ENCODE measurements around the gene ARMH1.
A peak's percentile ranks its signal among the peaks of the same experiment; 100 is the strongest.
"Not testable (repeated sequence)": the region's sequence is repeated elsewhere in the genome, so short reads cannot be mapped to it uniquely, and the experiment has no call there.

The ARMH1 gene

GRCh38 chr1:44696789-44697345 is 22.4 kb downstream of the ARMH1 start:
- peak; percentile 24 to 43 for DNase-seq

DNA sequence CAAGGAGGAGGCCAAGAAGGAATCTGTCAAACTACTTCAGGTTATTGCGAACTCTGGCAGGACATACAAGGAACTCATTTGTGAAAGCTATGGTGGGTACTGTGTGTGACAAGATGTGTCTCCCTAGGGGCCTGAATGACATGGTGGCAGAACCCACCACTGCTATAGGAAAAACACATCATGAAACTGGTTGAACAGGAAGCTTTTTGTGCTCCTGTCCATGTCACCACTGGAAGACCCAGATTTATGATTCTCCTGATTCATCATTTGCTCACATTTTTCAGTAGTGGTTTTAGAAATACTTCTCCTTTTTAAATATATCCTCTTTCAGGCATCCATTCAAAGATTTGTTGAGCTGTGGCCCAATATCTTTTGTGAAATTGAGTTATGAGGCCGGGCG is 23.6 kb downstream of the ARMH1 start:
- no peak for DNase-seq

DNA sequence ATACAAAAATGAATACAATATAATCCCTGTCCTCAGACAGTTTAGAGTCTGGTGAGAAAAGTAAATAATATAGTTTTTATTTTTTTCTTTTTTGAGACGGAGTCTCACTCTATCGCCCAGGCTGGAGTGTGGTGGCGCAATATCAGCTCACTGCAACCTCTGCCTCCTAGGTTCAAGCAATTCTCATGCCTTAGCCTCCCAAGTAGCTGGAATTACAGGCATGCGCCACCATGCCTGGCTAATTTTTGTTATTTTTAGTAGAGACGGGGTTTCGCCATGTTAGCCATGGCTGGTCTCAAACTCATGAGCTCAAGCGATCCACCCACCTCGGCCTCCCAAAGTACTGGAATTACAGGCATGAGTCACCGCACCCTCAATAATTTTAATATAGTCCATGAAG is 24.9 kb downstream of the ARMH1 start:
- not testable (repeated sequence) for DNase-seq

DNA sequence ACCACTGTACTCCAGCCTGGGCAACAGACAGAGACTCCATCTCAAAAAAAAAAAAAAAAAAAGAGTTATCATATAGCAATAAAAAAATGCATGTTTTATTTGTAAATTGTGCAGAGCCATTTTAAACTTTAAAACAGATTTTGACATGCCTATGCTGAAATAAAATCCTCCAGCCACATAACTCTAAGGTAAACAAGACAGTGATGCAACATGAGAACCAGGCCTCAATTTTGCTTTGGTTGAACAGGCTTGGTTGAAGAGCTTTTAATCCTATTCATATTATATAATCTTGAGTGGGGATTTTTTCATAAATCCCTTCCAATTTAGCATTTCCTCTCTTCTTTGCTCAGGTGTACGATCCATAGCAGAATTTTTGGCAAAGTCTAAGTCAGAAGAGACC is 26.1 kb downstream of the ARMH1 start:
- no peak for DNase-seq

DNA sequence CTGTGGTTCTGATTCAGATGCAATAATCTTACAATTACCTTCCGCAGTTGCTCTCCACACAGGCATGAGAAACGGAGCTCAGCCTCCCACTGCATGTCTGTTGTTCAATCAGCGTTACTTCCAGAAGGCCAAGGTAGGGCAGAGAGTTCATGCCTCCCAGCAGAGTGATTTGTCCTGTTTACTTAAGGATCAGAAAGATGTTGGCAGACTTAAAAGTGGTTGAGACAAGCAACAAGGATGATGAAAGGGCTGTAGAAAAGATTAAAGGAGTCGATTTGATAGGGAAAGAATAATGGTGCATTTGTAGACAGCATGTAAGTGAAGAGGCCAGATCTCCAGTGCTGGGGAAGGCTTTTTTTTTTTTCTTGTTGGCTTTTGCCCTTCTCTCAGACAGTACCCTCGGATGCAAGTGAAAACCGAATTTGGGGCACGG is 26.6 kb downstream of the ARMH1 start:
- DNase-seq = no peak

DNA sequence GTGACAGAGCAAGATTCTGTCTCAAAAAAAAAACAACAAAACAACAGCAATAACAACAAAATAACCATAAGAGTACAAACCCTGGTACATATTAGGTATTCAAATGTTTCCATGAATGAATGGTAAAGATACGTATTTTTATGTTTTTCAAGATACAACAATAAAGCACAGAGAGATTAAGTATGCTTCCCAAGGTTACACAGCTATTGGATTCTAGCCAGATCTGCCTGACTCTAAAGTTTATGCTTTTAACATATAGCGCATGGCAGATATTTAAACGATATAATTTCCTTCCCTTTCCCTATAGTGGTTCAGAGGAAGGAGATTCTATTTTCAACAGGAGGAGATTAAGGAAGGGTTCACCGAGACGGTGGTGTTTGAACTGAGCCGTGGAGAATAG is 31.0 kb downstream of the ARMH1 start:
- DNase-seq = no peak

- no peak for DNase-seq
Observed at GRCh38 chr1:44705938-44706337, 31.4 kb downstream of the ARMH1 start.

DNA sequence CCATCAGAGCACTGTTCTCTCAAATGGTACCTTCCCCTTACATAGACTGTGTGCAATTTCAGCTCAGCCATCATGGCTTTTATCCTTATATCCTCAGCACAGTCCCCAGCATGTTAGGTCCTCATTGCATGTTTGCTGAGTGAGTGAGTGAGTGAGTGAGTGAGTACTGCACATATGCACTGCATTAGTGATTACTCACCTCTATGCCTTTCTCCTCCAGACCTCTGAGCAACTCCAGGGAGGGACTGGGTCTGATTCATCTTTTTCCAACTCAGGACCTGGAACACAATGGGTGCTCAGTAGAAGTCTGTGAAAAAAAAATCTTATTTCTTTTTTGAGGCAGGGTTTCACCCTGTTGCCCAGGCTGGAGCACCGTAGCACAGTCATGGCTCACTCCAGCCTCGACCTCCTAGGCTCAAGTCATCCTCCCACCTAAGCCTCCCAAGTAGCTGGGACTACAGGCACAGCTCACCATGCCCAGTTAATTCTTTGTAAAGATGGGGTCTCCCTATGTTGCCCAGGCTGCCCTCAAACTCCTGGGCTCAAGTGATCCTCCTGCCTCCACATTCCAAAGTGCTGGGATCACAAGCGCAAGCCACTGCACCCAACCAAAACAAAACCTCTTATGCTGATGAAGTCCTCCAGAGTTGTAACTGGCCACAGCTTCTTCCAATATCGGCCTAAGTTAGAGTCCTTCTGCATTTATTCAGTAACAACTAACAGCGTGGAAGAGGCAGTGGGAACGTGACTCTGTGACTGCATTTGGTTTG is 32.8 kb downstream of the ARMH1 start:
- DNase-seq = no peak

GRCh38 chr1:44707959-44708831 is 33.7 kb downstream of the ARMH1 start:
- DNase-seq = peak; percentile 29 to 51

DNA sequence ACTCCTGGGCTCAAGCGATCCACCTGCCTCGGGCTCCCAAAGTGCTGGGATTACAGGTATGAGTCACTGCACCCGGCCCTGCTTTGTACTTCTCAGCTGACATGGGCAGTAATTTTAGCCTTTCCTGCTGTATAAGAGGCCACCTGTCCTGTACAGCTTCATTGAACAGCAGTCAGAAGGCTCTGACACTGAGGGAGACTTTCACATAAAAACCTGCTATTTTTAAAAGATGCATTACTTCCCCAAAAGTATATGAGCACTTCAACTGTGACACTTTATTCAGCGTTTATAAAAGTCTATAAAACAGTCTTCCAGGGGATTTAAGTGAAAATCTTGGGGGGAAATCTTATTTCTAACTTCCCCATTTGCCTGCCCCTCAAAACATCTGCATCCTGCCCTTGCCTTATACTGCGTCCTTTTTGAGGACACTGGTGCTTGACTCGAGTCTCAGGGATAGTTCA is 38.8 kb downstream of the ARMH1 start:
- DNase-seq = no peak

DNA sequence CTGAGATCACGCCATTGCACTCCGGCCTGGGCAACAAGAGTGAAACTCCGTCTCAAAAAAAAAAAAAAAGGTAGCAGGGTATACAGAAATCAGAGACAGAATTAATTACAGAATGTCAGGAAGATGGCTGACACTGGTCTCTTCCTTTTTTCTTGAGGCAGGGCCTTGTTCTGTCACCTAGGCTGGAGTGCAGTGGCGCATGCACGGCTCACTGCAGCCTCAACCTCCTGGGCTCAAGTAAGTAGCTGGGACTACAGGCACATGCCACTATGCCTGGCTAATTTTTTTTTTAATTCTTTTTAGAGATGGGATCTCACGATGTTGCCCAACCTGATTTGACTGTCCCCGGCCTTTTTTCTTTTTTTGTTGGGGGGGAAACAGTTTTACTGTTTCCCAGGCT is 40.0 kb downstream of the ARMH1 start:
- no peak for DNase-seq

- DNase-seq = peak; percentile 63 to 75
Observed at GRCh38 chr1:44714944-44715571, 40.5 kb downstream of the ARMH1 start.

- DNase-seq = no peak
Observed at GRCh38 chr1:44717156-44717555, 42.6 kb downstream of the ARMH1 start.

GRCh38 chr1:44717653-44718052 is 43.1 kb downstream of the ARMH1 start:
- no peak for DNase-seq

- no peak for DNase-seq
Observed at GRCh38 chr1:44718091-44718490, 43.6 kb downstream of the ARMH1 start.

GRCh38 chr1:44719318-44719717 is 44.8 kb downstream of the ARMH1 start:
- no peak for DNase-seq

GRCh38 chr1:44720281-44720680 is 45.8 kb downstream of the ARMH1 start:
- DNase-seq = no peak

- peak; percentile 79 to 86 for DNase-seq
Observed at GRCh38 chr1:44721485-44722361, 47.2 kb downstream of the ARMH1 start.

DNA sequence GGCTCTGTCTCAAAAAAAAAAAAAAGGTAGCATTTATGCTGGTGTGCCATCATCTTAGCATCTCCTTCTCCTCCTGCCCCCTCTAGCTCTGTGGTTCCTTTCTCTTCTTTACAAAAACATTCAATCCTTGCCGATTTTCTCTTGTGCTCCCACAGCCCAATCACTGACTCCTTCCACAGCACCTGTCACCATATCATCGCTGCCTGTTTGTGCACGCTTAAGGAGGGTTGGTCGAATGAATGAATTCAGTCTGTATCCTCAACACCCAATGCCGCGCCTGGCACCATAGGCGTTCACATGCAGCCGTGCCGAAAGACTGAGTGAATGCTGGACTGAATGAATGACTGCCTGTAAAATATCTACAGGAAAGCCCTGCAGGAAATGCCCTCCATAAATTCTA is 48.5 kb downstream of the ARMH1 start:
- DNase-seq = peak; percentile 32 to 51

DNA sequence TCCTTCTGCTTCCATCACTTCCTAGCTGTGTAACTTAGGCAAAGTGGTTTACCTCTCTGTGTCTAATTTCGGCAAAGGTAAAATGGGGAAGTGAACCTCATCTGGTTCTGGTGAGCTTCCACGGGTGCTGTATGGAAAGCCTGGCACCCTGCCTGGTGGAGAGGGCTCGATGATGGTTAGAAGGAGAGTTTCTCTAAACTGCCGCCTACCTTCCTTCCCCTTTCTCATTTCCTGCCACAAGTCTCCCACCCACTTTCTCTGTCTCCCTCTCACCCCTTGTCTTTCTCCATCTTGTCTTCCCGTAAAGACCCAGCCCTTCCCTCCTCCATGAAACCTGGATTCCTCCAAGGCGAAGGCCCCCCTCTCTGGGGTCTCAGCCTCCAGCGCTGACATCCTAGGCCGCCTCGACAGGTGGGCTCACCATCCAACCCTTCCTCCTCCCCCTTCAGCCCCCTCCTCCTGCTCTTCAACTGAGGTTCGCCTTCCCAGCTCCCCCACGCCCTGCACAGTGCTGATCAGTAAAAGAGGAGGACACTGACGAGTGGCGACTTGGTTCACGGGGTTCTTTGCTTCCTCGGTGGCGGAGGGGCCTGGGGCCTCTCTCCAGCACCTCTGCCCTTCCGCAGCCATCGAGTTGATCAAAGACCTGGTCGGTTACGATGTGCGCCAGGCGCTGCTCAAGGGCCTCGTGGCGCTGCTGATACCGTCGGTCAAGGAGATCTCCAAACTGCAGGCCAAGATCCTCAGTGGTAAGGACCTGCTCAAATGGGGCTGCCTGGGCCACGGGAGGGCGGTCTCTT is 49.2 kb downstream of the ARMH1 start:
- peak; percentile 67 to 76 for DNase-seq

DNA sequence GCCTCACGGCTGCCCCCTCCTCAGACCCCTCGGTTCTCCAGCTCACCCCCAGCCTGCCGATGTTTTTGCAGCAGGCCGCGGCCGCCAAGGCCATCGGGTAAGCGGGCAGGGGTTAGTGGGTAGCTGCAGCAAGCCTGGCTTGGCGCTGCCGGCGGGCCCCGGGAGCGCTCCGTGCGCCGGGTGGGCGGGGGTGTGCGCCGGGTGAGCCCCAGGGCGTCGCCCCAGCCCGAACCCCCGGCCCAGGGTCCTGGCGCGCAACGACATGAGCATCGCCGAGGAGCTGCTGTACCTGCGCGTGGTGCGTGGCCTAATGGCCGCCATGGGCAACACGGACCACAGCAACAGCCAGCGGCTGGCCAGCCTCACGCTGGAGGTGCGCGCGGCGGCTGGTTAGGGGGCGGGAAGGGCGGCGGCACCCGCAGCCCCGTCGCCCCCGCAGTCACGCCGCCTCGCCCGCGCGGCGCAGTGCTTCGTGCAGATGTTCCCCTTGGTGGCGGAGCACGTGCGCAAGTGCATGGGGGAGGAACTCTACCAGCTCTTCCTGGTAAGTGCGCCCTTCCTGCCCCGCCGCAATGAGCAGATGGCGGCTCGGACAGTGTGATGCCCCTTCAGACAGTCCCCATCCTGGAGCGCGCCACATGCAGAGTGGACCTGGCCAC is 49.9 kb downstream of the ARMH1 start:
- no peak for DNase-seq
